SK-N-SH treated with all-trans-retinoic acid at 6 μM for 48 hours (cell line): ENCODE results near the gene LRRC4B.
"Not testable (repeated sequence)": the region's sequence is repeated elsewhere in the genome, so short reads cannot be mapped to it uniquely, and the experiment has no call there.

ENCODE experiments used
- BACH2 ChIP-seq: fragments of 250-450 bp; sonication (Bioruptor Pico); IDR thresholded peaks from 2 replicates; pipeline ENCODE4 v1.9.0; 2021; ENCODE audit warnings: mild to moderate bottlenecking, borderline replicate concordance
- RARB ChIP-seq: fragments of 250-450 bp; sonication (Bioruptor Pico); IDR thresholded peaks from 2 replicates; pipeline ENCODE4 v1.8.0; 2021; ENCODE audit warnings: mild to moderate bottlenecking, moderate library complexity
- ZFP3 ChIP-seq: fragments of 250-450 bp; sonication (Bioruptor Pico); IDR thresholded peaks from 2 replicates; pipeline ENCODE4 v1.5.0; 2020; ENCODE audit warnings: mild to moderate bottlenecking, moderate library complexity
- ZFP30 ChIP-seq: fragments of 450-650 bp; formaldehyde crosslinking; IDR thresholded peaks from 2 replicates; pipeline ENCODE4 v1.5.0; 2022; ENCODE audit warnings: mild to moderate bottlenecking, moderate library complexity
- ZNF70 ChIP-seq: fragments of 450-650 bp; formaldehyde crosslinking; IDR thresholded peaks from 2 replicates; pipeline ENCODE4 v1.5.0; 2020; ENCODE audit warnings: mild to moderate bottlenecking, moderate library complexity
- TF ChIP-seq, protein P1 (sequence below): fragments of 250-450 bp; sonication (Bioruptor Pico); IDR thresholded peaks from 2 replicates; pipeline ENCODE4 v1.8.0; 2020; ENCODE audit warnings: mild to moderate bottlenecking, moderate library complexity, borderline replicate concordance
- TF ChIP-seq, protein P2 (sequence below): fragments of 250-450 bp; sonication (Bioruptor Pico); IDR thresholded peaks from 2 replicates; pipeline ENCODE4 v1.5.1; 2020; ENCODE audit warnings: low read depth, mild to moderate bottlenecking, moderate library complexity
- TF ChIP-seq, protein P3 (sequence below): fragments of 250-450 bp; sonication (Bioruptor Pico); IDR thresholded peaks from 2 replicates; pipeline ENCODE4 v1.8.0; 2021; ENCODE audit warnings: low read depth, mild to moderate bottlenecking, moderate library complexity, borderline replicate concordance

DNA sequence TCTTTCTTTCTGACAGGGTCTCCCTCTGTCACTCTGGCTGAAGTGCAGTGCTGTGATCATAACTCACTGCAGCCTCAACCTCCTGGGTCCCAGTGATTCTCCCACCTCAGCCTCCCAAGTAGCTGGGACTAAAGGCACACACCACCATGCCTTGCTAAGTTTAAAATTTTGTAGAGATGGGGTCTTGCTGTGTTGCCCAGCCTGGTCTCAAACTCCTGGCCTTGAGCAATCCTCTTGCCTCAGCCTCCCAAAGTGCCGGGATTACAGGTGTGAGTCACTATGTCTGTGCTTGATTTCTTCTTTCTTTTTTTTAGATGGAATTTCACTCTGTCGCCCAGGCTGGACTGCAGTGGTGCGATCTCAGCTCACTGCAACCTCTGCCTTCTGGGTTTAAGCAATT lies 40.2 kb downstream of the LRRC4B start:
- not testable (repeated sequence) for TF ChIP-seq BACH2; ZFP30 (CRISPR knock-in tag); ZFP3; RARB; ZNF70 (CRISPR knock-in tag)
- TF ChIP-seq, protein P1, sequence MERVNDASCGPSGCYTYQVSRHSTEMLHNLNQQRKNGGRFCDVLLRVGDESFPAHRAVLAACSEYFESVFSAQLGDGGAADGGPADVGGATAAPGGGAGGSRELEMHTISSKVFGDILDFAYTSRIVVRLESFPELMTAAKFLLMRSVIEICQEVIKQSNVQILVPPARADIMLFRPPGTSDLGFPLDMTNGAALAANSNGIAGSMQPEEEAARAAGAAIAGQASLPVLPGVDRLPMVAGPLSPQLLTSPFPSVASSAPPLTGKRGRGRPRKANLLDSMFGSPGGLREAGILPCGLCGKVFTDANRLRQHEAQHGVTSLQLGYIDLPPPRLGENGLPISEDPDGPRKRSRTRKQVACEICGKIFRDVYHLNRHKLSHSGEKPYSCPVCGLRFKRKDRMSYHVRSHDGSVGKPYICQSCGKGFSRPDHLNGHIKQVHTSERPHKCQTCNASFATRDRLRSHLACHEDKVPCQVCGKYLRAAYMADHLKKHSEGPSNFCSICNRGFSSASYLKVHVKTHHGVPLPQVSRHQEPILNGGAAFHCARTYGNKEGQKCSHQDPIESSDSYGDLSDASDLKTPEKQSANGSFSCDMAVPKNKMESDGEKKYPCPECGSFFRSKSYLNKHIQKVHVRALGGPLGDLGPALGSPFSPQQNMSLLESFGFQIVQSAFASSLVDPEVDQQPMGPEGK (CRISPR knock-in tag), result not testable (repeated sequence)
- TF ChIP-seq, protein P2, sequence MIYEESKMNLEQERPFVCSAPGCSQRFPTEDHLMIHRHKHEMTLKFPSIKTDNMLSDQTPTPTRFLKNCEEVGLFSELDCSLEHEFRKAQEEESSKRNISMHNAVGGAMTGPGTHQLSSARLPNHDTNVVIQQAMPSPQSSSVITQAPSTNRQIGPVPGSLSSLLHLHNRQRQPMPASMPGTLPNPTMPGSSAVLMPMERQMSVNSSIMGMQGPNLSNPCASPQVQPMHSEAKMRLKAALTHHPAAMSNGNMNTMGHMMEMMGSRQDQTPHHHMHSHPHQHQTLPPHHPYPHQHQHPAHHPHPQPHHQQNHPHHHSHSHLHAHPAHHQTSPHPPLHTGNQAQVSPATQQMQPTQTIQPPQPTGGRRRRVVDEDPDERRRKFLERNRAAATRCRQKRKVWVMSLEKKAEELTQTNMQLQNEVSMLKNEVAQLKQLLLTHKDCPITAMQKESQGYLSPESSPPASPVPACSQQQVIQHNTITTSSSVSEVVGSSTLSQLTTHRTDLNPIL (CRISPR knock-in tag), result not testable (repeated sequence)
- TF ChIP-seq, protein P3, sequence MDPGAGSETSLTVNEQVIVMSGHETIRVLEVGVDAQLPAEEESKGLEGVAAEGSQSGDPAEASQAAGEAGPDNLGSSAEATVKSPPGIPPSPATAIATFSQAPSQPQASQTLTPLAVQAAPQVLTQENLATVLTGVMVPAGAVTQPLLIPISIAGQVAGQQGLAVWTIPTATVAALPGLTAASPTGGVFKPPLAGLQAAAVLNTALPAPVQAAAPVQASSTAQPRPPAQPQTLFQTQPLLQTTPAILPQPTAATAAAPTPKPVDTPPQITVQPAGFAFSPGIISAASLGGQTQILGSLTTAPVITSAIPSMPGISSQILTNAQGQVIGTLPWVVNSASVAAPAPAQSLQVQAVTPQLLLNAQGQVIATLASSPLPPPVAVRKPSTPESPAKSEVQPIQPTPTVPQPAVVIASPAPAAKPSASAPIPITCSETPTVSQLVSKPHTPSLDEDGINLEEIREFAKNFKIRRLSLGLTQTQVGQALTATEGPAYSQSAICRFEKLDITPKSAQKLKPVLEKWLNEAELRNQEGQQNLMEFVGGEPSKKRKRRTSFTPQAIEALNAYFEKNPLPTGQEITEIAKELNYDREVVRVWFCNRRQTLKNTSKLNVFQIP, result not testable (repeated sequence)
